Stimulated activated CD4-positive, alpha-beta T cell treated with anti-CD3 and anti-CD28 coated beads, Interleukin-12 subunit alpha, Interleukin-12 subunit beta, amount 100 ng/mL, for 48 hours (primary cell): Measurements from ENCODE around the gene NR4A3.
A peak's percentile ranks its signal among the peaks of the same experiment; 100 is the strongest.
"Not testable (repeated sequence)": the region's sequence is repeated elsewhere in the genome, so short reads cannot be mapped to it uniquely, and the experiment has no call there.

Experiments used
- DNase-seq, 3 donors: peaks; one replicate each; pipeline ENCODE4 v3.0.0-alpha.2; 2020; ENCODE audit warnings: low read depth in 2 of 3, low spot score in 1 of 3

The NR4A3 gene

GRCh38 chr9:99821396-99822108, at the start of gene NR4A3:
Gene NR4A3, plus strand, starts transcription at chr9:99821885. Its CDS starts 6,158 bp downstream, at chr9:99828043.
- DNase-seq, result peak; percentile 74 to 75 (median 75)

DNA sequence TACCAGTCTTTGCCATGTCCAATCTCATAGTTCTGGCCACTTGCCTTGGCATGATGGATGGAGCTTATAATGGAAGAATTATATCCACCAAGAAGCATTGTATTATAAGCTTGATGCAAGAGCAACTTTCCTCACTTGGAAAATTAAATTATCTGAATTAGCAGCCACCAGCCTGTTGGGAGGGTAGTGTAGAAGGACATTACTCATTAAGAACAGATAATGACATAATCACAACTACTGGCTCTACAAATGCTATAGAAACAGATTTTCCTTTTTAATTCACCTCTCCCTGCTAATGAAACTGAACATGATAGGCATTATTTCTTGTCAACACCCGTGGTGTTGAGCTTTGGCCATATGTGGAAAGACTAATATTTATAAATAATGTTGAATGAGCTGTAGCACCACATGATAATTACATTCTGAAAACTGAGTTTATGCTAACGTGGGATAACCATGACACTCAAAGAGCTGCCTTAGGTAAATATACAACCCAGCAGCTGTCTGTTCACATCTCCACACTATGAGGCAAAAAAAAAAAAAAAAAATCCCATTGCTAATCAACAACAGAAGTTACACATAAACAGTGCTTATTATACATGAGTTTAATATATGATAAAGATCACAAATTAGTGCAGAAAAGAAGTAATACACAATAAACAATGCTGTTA, 48.1 kb upstream of the NR4A3 start:
- DNase-seq, result no peak

- peak; percentile 11 to 36 (median 28) for DNase-seq
Measured at GRCh38 chr9:99778308-99778707, 43.4 kb upstream of the NR4A3 start.

- no peak for DNase-seq
Measured at GRCh38 chr9:99778836-99779235, 42.8 kb upstream of the NR4A3 start.

DNA sequence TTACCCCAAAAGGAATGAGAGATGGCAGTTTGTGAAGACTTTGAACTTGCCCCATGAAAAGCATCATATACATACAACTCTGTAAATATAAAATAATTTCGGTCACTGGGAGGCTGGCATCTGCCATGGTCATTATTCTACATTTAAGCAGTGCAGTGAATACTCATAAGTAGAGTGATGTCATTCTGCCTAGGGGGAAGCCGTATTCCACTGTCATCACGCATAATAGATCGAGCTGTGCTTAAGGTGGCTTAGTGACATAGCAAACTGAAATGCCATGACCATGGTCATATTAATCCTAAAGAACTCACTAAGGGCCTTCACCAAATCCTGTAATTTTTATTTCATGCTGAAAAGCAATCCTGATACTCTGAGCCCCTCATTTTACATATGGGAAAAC, 42.4 kb upstream of the NR4A3 start:
- no peak for DNase-seq

DNA sequence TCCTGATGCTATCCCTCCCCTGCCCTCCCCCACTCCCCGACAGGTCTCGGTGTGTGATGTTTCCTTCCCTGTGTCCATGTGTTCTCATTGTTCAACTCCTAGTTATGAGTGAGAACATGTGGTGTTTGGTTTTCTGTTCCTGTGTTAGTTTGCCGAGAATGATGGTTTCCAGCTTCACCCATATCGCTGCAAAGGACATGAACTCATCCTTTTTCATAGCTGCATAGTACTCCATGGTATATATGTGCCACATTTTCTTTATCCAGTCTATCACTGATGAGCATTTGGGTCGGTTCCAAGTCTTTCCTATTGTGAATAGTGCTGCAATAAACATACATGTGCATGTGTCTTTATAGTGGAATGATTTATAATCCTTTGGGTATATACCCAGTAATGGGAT, 39.3 kb upstream of the NR4A3 start:
- not testable (repeated sequence) for DNase-seq

DNA sequence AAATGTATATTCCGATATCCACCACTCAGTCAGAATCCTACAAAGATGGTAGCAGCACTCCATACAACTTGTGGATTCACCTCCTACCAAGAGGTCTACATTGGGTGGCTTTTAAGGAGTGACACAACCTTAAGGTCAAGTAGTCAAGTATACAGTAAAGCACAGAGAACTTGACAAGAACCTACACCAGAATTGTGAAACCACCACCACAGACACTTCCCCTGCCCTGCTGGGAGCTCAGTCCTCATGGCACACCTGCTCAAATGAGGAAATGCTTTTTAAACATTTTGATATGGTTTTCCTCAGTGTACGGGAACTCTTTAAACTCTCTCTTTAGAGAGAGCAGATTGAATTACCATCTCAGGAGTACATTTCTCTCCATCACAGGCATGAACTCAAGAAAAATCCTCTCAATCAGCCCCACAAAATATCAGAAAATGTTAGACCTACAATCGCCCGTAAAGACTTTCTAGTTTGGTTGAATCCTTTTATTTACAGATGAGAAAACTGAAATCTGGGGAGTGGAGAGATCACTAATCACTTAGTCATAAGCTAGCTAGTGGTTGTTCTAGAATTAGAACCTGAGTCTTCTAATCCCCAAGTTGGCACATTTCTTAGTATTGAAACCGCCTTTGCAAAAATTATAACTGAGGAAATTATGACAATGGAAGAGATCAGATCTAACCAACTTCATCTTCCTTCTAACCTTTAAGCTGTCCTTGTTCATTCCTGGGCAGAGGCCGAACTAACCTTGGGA, 38.5 kb upstream of the NR4A3 start:
- no peak for DNase-seq

GRCh38 chr9:99783799-99784198, 37.9 kb upstream of the NR4A3 start:
- DNase-seq, result no peak

- no peak for DNase-seq
Measured at GRCh38 chr9:99785010-99785590, 36.6 kb upstream of the NR4A3 start.

DNA sequence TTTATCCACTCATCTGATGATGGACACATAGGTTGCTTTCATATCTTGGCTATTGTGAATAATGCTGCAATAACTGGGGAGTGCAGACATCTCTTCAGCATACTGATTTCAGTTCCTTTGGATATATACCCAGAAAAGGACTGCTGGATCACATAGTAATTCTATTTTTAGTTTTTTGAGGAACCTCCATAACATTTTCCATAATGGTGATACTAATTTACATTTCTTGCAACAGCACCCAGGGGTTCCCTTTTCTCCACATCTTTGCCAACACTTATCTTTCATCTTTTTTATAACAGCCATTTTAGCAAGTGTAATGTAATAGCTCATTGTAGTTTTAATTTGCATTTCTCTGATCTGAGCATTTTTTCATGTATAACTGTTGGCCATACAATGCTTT, 34.1 kb upstream of the NR4A3 start:
- DNase-seq, result no peak

DNA sequence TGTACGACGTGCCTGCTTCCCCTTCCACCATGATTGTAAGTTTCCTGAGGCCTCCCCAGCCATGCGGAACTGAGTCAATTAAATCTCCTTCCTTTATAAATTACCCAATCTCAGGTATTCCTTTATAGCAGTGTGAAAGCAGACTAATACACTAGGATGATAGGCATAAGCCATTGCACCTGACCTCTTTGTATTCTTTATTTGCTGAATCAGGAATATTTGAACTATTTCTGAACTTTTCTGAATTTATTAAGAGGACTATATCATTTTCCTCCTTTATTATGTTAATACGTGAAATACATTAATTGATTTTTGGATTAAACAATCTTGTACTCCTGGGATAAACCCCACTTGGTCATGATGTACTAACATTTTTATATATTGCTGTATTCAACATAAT, 28.2 kb upstream of the NR4A3 start:
- DNase-seq, result no peak

GRCh38 chr9:99796231-99796630, 25.5 kb upstream of the NR4A3 start:
- DNase-seq, result no peak

DNA sequence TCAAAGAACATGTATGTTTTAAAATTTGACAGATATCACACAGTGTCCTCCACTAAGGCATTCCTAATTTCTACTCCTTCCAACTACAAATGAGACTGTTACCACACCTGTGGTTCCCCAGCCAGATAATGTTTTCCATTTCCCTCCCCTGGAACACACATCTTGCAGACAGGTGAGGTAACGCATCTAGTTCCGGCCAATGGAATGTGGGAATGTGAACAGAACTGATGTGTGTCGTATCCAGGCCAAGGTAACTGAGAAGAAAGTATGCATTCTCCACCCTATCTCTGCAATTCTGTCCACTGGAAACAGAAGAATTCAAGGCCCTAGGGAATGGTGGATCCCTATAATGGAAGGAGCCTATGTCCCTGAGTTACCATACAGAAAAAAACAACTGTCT, 19.9 kb upstream of the NR4A3 start:
- no peak for DNase-seq

- no peak for DNase-seq
Measured at GRCh38 chr9:99803694-99804093, 18.0 kb upstream of the NR4A3 start.

GRCh38 chr9:99807276-99807852, 14.3 kb upstream of the NR4A3 start:
- peak in 2 of 3 donors; percentile 42 to 66 for DNase-seq

DNA sequence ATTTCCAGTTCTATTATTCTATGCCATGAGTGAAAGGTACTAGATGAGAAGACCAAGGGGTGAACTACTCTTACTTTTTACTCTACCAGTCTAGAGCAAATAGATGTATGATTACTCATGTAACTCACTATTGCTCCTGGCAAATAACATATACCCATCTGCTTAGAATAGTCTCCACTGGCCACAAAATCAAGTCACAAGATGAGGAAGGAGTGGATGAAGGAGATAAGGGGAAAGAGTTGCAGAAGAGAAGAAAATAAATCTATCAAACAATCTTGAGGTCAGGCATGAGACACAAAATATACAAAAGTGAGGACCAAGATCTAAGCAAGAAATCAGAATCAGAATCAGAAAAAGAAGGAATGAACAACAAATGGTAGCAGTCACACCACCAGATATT, 13.7 kb upstream of the NR4A3 start:
- DNase-seq, result no peak

- DNase-seq, result no peak
Measured at GRCh38 chr9:99808454-99808853, 13.2 kb upstream of the NR4A3 start.

DNA sequence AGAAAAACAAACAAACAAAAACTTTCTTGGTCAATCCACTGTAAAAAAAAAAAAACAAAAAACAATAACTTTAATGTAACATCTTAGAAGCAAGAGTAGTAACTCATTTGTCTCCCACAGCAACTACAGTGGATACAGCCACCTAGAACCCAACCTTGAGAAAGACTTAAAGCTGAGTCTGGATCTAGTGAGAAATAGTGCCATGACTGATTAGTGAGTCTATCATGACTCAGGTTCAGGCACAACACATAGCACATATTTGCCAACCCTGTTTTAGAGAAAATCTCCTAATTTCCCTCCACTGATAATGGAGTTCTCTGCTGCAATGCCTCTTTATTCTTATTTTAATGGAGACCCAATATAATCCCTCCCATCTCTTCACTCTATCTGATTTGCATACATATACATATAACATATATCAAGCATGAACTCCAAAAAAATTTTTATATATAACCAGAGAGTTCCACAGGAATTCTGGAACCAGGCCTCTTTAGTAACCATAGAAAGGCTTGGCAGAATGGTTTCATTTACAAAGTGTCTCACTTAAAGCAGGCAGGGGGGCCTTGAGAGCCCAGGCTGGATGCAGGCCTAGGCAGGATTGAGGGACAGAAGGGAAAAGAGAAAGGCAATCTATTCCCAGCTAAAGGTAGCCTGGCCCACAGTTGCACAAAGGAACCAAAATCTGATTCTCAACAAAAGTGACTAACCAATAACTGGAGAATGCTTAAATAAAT, 11.9 kb upstream of the NR4A3 start:
- DNase-seq, result no peak

GRCh38 chr9:99811172-99811571, 10.5 kb upstream of the NR4A3 start:
- DNase-seq, result no peak

DNA sequence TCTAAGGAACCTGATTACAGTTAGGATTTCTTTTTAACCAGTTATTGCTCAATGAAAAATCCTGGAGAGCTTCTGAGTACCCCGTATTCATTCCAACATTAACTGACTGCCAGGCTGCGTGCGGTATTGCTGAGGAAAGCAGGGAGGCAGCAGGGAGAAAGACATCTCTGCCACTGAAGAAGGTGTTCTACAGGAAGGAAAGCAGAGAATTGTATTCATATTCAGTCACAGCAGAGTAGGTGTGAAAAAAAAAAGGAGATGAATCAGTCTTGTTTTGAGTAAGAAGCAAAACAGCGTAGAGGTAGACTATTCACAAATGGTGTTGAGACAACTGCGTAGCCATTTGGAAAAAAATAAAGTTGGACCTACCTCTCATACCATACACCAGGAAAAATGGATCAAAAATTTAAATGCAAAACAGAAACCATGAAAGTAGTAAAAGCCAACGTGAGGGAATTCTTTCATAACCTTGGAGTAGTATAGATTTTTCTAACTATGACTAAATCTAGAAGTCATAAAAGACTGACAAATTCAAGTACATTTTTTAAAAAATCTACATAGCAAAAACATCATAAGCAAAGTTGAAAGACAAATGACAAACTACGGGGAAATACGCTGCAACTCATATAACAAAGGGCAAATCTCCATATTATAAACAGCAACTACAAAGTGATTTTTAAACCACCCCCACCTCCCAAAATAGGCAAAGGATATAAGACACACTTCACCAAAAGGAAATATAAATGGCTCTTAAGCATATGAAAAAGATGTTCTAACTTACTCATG, 9.9 kb upstream of the NR4A3 start:
- DNase-seq, result peak in 1 of 3 donors; percentile 47
